Measurements from ENCODE around the gene R3HDM4. TPM values are rescaled to one million over a fixed set of nuclear protein-coding genes. Genes with fewer than 3 reads are reported as not detected.
A peak's percentile ranks its signal among the peaks of the same experiment; 100 is the strongest.
"Not testable (repeated sequence)": the region's sequence is repeated elsewhere in the genome, so short reads cannot be mapped to it uniquely, and the experiment has no call there.

The R3HDM4 gene
- total RNA-seq, result 20.0 TPM
- long read RNA-seq, transcript R3HDM4-201 (8 exons, 1,815 nt), result major isoform, 5 of 11 reads
- long read RNA-seq, partial matches to known transcripts, result 0 of 11 reads
- long read RNA-seq, other reads (novel, unspliced or antisense), result 6 of 11 reads

DNA sequence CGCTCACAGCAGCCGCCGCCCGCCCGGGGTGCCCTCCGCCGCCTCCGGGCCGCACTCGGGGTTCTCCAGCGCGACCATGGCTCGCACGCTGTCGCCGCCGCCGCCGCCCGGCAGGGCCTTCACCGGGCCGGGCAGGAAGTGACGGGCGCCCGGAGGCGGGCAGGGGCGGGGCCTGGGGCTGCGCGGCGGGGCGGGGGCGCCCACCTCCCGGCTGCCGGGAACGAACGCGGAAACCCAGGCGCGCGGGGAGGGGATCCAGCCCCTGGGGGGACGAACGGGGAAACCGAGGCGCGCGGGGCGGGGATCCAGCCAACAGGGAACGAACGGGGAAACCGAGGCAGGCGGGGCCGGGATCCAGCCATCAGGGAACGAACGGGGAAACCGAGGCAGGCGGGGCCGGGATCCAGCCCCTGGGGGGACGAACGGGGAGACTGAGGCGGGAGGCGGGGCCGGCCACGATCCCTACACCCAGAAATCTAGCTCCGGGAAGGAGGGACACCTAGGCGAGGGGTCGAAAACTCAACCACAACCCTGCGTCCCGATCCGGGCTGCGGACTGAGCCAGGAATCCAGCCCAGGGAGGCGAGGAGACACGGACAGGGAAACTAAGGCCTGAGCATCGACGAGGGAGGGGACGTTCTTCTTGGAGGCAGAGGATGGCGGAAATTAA, at the start of gene R3HDM4:
Gene R3HDM4 (minus strand): TSS at position 140 of the 669 bp plus-strand sequence. CDS start 62 bp downstream, at position 78.
- peak; percentile 95 for ATAC-seq
- DNase-seq, result peak; percentile 91
- intact Hi-C loops (cut with micrococcal nuclease), result no loop called here

DNA sequence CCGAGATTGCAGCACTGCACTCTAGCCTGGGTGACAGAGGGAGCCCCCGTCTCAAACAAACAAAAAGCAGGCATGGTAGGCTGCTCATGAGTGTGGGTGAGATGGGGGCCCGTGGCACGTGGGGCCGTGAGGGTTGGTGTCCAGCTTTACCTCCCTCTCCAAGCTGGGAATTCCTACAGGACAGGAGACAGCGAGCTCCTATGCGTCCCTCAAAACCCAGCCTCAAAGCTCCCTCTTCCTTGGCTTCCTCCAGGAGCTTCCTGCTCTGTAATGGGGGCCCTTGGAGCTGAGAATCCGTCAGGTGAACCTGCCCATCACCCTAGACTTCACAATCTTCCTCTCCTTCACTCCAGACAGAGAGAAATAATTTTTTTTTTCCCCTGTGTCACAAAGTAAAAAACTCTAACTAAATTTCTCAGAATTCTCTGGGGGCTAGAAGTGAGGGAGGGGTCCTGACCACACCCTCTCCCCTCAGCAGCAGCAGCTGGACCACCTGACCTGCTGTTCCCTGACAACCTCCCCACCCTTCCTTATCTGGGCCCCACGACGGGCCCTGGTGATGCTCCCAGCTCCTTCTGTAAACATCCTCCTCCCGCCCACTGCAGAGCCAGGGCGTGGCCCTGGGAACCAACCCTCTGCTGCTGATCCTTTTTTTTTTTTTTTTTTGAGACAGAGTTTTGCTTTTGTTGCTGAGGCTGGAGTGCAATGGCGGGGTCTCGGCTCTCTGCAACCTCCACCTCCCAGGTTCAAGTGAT, 49.0 kb upstream of the R3HDM4 start:
- peak; percentile 25 for ATAC-seq
- intact Hi-C loops (cut with micrococcal nuclease), result no loop called here
- no peak for DNase-seq

DNA sequence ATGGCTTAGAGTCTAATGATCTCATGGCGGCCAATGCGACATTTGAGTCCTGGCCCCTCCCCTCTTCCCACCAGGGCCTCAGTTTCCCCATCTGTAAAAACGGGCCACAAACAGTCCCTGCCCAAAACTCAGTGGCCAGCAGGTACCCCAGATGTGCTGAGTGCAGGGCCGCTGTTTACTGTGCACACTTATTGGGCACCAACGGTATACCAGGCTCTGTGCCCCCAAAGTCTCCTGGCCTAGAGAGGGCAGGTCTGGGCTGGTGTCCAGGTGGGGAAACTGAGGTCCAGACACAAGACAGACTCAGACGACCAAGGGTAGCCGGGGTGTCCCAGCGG, 47.6 kb upstream of the R3HDM4 start:
- no peak for ATAC-seq
- DNase-seq, result no peak
- intact Hi-C loops (cut with micrococcal nuclease), result no loop called here

DNA sequence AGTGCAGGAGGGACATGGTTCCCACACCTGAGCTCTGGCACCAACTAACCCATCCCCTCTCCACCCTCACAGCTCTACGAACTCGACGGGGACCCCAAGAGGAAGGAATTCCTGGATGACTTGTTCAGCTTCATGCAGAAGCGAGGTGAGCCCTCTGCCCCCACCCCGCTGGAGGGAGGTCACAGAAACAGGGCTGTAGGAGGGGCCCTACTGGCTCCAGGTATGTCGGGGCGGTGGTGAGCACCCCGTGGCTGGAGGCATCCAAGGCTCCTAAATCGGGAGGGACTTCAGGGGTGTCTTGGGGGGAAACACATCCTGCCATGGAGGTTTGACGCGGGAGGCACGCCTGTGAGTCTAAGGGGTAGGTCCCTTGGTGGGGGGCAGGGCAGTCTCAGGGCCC, 47.0 kb upstream of the R3HDM4 start:
- intact Hi-C loops (cut with micrococcal nuclease), result no loop called here
- ATAC-seq (no peak), DNase-seq (no peak)

DNA sequence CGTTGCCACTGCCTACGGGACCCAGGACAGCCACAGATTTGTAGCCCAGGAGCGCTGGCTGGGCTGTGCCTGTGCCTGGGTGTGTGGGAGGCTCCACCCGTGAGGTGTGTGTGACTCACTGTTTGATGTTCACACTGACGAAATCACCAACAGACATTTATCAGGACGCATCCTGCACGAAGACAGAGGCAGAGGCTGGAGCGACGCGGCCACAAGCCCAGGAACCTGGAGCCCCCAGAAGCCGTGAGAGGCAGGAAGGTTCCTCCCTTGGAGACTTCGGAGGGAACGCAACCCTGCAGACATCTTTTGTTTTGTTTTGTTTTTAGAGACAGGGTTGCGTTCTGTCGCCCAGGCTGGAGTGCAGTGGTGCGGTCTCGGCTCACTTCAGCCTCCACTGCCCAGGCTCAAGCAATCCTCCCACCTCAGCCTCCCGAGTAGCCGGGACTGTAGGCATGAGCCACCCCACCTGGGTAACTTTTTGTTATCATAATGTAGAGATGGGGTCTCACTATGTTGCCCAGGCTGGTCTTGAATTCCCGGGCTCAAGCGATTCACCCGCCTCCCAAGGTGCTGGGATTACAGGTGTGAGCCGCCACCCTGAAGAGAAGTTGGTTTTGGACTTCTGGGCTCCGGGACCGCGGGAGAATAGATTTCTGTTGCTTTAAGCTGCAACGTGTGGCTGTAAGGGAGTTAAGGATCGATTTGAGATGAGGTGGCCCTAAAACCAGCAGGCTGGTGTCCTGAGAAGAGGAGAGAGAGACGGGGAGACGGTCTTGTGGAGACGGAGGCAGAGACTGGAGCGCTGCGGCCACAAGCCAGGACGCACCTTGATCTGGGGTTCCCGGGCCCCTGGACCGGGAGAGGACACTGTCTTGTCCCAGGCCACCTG, 46.2 kb upstream of the R3HDM4 start:
- no peak for ATAC-seq
- intact Hi-C loops (cut with micrococcal nuclease), result no loop called here

DNA sequence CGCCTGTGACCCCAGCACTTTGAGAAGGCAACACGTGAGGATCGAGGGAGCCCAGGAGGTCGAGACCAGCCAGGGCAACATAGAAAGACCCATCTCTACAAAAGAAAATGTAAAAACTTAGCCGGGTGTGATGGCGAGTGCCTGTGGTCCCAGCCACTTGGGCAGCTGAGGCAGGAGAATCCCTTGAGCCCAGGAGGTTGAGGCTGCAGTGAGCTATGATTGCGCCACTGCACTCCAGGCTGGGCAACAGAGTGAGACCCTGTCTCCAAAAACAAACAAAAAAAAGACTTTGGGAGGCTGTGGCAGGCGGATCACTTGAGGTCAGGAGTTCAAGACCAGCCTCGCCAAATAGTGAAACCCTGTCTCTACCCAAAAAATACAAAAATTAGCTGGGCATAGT, 44.6 kb upstream of the R3HDM4 start:
- ATAC-seq; DNase-seq; intact Hi-C loops (cut with micrococcal nuclease): not testable (repeated sequence)

More for the DNA sequence above, 46.2 kb upstream of the R3HDM4 start:
- no peak for DNase-seq

DNA sequence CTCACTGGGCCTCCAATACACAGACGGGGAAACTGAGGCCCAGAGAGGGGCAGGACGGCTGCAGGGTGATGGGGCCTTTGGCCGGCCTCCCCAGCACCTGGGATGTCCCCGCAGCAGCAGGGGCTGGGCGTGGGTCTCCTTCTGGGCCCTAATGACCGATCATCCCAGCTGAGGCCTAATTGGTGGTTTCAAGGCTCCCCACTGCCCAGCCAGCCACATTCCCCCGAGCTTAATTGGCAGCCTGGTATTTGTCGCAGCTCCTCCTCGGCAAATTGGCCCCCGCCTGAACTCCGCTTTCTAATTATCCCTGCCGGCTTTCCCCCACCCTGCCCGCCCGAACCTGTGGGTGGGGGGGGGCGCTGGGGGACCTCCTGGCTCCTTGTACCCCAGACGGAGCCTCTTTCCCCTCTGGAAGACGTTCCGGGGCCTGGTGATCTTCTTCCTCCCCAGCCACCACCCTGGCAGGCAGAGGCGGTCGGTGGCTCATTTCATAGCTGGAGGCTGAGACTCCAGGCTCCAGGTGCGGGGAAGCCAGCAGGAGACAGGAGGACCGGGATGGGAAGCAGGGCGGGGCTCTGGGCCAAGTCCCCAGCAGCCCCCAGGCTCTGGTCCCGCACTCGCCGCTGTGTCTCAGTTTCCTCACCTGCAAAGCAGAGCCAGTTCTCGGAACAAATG, 43.9 kb upstream of the R3HDM4 start:
- intact Hi-C loops (cut with micrococcal nuclease), result no loop called here
- ATAC-seq, result no peak
- no peak for DNase-seq

DNA sequence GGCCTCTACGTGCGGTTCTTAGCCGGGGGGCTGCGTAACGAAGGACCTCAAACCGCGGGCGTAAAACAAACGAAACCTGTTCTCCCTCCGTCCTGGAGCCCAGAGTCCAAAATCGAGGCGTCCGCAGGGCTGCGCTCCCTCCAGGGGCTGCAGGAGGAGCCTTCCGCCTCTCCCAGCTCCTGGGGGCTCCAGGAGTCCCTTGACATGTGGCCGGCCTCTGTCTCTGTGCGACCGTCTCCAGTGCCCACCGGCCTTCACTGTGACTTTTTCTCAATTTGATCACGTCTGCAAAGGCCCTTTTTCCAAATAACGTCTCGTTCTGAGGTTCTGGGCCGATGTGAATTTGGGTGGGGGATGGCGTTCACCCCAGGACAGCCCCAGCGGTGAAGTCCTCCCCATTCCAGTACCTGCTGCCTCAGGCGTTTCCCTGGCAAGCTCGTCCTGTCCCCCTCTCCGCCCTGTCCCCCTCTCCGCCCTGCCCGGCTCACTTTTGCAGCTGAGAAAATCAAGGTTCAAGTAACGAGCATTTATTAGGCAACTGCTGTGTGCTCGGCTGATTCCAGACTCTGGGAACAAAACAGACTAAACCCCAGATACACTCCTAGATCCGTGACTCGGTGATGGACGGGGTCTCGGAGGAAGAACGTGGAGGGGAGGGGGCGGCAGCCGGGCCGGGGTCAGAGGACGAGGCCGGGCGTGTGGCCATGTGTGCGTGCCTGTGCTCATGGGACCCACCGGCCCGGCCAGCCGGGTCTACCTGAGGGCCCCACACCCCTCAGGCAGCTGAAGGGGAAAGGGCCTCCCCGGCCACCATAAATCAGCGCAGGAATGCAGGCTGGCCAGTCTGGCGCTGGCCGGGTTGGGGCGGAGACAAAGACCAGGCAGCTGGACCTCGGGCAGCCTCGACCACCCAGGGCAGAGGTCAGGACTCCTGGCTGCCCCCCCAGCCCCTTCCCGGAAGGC, 43.1 kb upstream of the R3HDM4 start:
- intact Hi-C loops (cut with micrococcal nuclease), result no loop called here
- no peak for ATAC-seq
- no peak for DNase-seq

DNA sequence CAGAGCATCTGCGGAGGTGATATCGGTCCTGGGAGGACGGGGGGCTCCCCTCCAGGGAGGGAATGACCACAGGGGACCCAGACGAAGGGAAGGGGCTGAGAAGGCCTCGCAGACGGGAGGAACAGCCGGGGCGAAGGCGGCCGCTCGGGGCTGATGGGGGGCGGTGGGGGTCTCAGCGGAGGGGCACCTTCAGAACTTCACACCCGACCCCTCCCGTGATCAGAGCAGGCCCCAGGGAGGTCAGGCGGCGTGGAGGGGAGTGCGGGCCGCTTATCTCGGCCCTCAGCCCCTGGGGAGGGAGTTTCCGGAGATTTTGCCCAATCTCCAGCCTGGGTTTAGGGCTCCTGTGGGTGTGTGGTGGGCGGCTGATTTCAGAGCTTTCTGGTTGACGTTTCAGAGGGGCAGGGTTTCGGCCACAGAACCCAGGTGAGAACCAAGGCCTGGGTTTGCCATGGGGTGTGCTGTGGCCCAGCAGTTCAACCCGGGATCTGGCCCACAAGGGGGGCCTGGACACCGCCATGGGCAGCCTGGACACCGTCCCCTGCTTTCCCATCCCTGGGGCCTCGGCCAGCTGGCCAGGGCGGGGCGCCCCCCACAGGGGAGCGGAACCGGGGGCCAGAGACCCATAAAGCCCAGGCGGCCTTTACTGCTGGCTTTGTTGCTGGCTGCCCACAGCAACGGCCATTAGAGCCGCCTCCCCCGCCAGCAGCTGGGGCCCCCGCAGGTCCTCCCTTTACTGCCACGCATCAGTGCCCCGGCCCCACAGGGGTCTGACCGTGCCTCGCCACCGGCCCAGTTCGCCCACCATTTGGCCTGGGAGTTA, 41.9 kb upstream of the R3HDM4 start:
- DNase-seq (no peak), ATAC-seq (no peak)
- intact Hi-C loops (cut with micrococcal nuclease), result no loop called here

DNA sequence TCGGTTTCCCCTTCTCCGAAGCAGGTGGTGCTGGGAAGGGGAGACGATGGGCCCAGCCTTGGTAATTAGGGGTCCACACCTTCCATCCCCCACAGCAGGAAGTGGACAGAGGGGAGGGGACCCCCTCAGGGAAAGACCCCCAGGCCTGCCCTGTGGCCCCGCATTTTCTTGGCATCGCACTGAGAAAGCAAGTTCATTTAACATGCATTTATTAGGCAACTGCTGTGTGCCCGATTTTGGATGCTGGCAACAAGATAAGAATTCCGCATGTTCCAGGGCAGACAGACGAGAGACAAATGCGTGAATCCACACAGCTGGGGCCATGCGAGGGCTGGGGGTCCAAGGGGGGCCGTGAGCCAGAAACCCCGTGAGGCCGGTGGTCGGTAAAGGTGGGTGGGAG, 41.3 kb upstream of the R3HDM4 start:
- intact Hi-C loops (cut with micrococcal nuclease), result no loop called here
- no peak for DNase-seq
- no peak for ATAC-seq

DNA sequence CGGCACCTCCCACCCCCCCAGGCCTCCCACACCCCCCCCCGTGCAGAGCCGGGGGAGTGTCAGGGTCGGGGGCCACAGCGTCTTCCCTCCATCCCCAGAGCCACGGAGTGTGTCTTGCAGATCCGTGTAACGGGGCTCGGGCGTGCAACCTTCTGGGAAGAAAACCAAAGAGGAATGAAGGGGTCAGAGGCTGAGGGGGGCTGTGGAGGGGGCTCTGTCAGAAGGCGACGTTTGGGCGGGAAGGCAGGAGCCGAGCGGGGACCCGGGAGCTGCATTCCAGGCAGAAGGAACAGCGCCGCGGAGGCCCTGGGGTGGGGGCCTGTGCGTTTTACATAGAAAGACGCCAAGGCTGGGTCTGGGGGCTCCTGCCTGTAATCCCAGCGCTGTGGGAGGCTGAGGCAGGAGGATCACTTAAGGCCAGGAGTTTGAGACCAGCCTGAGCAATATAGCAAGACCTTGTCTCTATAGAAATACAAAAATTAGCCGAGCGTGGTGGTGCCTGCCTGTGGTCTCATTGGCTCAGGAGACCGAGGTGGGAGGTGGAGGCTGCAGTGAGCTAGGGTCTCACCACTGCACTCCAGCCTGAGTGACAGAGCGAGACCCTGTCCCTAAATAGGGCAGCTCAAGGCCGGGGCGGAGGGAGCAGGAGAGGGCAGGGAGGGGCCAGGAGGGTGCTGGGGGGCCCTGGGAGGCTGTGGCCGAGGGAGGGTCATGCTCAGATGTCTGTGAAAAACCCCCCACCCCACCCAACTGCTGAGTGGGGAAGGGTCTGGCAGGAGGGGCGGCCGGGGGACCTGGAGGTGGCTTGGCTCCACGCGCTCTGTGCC, 40.6 kb upstream of the R3HDM4 start:
- ATAC-seq, result no peak
- DNase-seq, result no peak
- intact Hi-C loops (cut with micrococcal nuclease), result no loop called here

DNA sequence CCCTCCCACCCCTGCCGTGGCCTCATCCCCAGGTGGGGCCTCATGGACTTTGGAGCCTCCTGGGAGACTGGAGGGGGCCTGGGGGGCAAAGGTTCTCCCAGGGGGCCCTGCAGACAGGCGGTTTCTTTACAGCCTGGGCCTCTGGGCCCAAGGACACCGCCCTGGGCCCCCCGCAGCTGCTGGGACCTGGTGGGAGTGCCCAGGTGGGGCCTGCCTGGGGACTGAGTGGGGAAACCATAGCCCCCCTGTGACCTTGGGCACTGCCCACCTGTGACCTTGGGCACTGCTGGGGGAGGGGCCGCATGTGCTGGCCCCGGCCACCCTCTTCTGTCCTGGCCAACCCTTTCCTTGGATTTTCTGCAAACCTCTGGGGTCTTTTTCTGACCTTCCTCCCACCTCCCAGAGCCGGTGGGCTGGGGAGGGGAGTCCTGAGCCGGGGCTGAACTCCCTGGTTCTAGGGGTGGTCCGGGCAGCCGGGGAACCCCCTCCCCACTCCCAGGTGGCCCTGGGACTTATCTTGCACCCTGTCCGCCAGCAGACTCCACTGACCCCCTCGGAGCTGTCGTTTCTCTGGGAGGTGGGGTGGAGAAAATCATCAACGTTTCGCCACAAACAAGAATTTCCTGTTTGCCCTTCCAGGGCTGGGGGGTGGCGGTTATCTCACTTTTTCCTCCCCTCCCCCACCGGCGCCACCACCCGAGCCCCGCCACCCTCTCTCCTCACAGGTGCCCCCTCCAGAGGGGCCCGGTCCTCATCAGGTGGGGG, 39.8 kb upstream of the R3HDM4 start:
- ATAC-seq (no peak), DNase-seq (no peak)
- intact Hi-C loops (cut with micrococcal nuclease), result no loop called here

DNA sequence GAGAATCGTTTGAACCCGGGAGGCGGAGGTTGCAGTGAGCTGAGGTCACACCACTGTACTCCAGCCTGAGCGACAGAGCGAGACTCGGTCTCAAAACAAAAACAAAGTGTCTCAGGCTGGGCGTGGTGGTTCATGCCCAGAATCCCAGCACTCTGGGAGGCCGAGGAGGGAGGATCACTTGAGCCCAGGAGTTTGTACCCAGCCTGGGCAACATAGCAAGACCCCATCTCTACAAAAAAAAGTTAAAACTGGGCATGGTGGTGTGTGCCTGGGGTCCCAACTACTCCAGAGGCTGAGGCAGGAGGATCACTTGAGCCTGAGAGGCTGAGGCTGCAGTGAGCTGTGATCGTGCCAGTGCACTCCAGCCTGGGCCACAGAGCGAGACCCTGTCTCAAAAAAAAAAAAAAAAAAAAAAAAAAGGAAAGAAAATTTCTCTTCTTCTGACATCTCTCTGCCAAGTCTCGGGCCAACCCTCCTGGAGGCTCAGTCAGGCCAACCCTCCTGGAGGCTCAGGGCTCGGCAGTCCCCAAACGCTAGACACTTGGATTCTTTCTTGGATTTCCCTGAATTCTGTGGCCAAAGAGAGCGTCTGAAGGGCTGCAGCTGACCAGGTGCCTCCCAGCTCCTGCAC, 39.1 kb upstream of the R3HDM4 start:
- ATAC-seq (no peak), DNase-seq (no peak)
- intact Hi-C loops (cut with micrococcal nuclease), result no loop called here

DNA sequence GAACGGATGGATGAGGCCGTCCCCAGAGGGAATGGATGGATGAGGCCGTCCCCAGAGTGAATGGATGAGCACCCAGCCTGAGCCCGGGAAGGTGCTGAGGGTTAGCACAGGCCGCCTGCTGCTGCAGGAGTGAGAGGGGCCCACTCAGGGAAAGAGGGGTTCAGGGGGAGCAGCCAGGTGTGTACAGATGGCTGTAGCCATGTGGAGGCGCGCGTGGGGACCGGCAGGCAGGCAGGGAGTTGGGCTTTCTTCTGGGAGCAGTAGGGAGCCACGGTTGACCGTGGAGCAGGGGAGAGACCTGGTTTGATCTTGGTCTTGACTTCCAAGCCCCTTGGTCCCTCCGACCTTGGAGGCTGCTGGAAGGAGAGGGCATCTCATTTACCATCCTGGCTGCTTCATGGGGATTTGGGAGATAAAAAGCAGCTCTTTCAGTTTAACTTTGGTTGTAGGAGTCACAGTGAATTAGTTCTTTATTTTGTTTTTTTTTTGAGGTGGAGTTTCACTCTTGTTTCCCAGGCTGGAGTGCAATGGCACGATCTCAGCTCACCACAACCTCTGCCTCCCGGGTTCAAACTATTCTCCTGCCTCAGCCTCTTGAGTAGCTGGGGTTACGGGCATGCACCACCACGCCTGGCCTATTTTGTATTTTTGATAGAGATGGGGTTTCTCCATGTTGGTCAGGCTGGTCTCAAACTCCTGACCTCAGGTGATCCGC, 37.5 kb upstream of the R3HDM4 start:
- intact Hi-C loops (cut with micrococcal nuclease), result no loop called here
- DNase-seq (no peak), ATAC-seq (no peak)

Data from left ventricle myocardium superior (tissue), 1 donor.